Urinary bladder (tissue), 4 donors: Measurements from ENCODE around the gene GGPS1. TPM values are rescaled to one million over a fixed set of nuclear protein-coding genes. Genes with fewer than 3 reads are reported as not detected.
"Not testable (repeated sequence)": the region's sequence is repeated elsewhere in the genome, so short reads cannot be mapped to it uniquely, and the experiment has no call there.

Experiments used
- DNase-seq: peaks from one replicate; pipeline ENCODE4 v3.0.0-alpha.2; 2015; ENCODE audit errors: extremely low spot score
- H3K27ac ChIP-seq: one replicate; pipeline ENCODE4 v1.5.1; 2013; ENCODE audit warnings: low read depth, mild to moderate bottlenecking, moderate library complexity
- H3K36me3 ChIP-seq: one replicate; pipeline ENCODE4 v1.6.1; 2013; ENCODE audit warnings: mild to moderate bottlenecking, moderate library complexity; ENCODE audit not compliant: insufficient read depth
- H3K4me1 ChIP-seq: one replicate; pipeline ENCODE4 v1.6.1; 2013; ENCODE audit warnings: mild to moderate bottlenecking, moderate library complexity; ENCODE audit not compliant: insufficient read depth
- H3K4me3 ChIP-seq: one replicate; pipeline ENCODE4 v1.5.1; 2013; ENCODE audit warnings: low read depth, low read length
- WGBS: extraction: QIAGEN DNeasy Blood & Tissue Kit; methylation state at CpG from one replicate; pipeline ENCODE4 v1.1.7; 2013; 5-methylcytosine and 5-hydroxymethylcytosine counted together
- polyA plus RNA-seq: library from polyadenylated mRNA; stranded (reverse); fragments of 200-250 nt; gene quantifications from one replicate; pipeline ENCODE4 v1.2.3, GENCODE V29; 2013
- total RNA-seq: library from RNA; depleted of rRNA; stranded (reverse); fragments of >200 nt; gene quantifications from one replicate; pipeline ENCODE4 v1.2.3, GENCODE V29; 2014
- donor health status: healthy with polysubstance abuse.
- donor health status: healthy.

Gene GGPS1
- total and polyA plus RNA-seq, 2 donors = 25.2 to 40.8 TPM

- no peak overlapping the region for H3K27ac ChIP-seq
- no peak overlapping the region for H3K4me3 ChIP-seq
- no peaks in the 10 kb centered on the region for H3K4me1 ChIP-seq
- H3K36me3 ChIP-seq = no peaks in the 10 kb centered on the region
- DNase-seq = no peak
- 86% methylated on average over 4 of the region's 4 CpGs for WGBS
Measured at GRCh38 chr1:235336903-235337302, 8.5 kb downstream of the GGPS1 start.

- no peaks in the 10 kb centered on the region for H3K36me3 ChIP-seq
- H3K4me3 ChIP-seq = no peak overlapping the region
- no peak for DNase-seq
- 83% methylated on average over 8 of the region's 8 CpGs for WGBS
- H3K27ac ChIP-seq = no peak overlapping the region
- H3K4me1 ChIP-seq = no peaks in the 10 kb centered on the region
Measured at GRCh38 chr1:235339746-235340145, 11.4 kb downstream of the GGPS1 start.

- H3K4me1 ChIP-seq = no peaks in the 10 kb centered on the region
- no peak overlapping the region for H3K27ac ChIP-seq
- DNase-seq = no peak
- no peak overlapping the region for H3K4me3 ChIP-seq
- no peaks in the 10 kb centered on the region for H3K36me3 ChIP-seq
- 54% methylated on average over 1 of the region's 1 CpG for WGBS
Measured at GRCh38 chr1:235341334-235341733, 13.0 kb downstream of the GGPS1 start.

- H3K36me3 ChIP-seq = no peaks in the 10 kb centered on the region
- DNase-seq = no peak
- H3K27ac ChIP-seq = no peak overlapping the region
- WGBS = 49% methylated on average over 6 of the region's 6 CpGs
- no peaks in the 10 kb centered on the region for H3K4me1 ChIP-seq
- H3K4me3 ChIP-seq = no peak overlapping the region
Measured at GRCh38 chr1:235342039-235342438, 13.7 kb downstream of the GGPS1 start.

GRCh38 chr1:235342471-235342870 is 14.1 kb downstream of the GGPS1 start:
- Histone ChIP-seq H3K36me3 (no peaks in the 10 kb centered on the region), H3K4me3 (no peak overlapping the region), H3K27ac (no peak overlapping the region), H3K4me1 (no peaks in the 10 kb centered on the region)
- WGBS = 69% methylated on average over 3 of the region's 3 CpGs
- no peak for DNase-seq

- no peak overlapping the region for H3K4me3 ChIP-seq
- 94% methylated on average over 5 of the region's 5 CpGs for WGBS
- no peaks in the 10 kb centered on the region for H3K36me3 ChIP-seq
- no peak for DNase-seq
- no peak overlapping the region for H3K27ac ChIP-seq
- no peaks in the 10 kb centered on the region for H3K4me1 ChIP-seq
Measured at GRCh38 chr1:235343726-235344125, 15.4 kb downstream of the GGPS1 start.

- Histone ChIP-seq H3K36me3 (no peaks in the 10 kb centered on the region), H3K27ac (no peak overlapping the region), H3K4me3 (no peak overlapping the region), H3K4me1 (no peaks in the 10 kb centered on the region)
- WGBS = 72% methylated on average over 3 of the region's 3 CpGs
- no peak for DNase-seq
Measured at GRCh38 chr1:235351441-235351840, 23.1 kb downstream of the GGPS1 start.

- H3K4me3 ChIP-seq = no peak overlapping the region
- no peaks in the 10 kb centered on the region for H3K4me1 ChIP-seq
- 62% methylated on average over 3 of the region's 3 CpGs for WGBS
- no peak for DNase-seq
- H3K27ac ChIP-seq = no peak overlapping the region
- H3K36me3 ChIP-seq = no peaks in the 10 kb centered on the region
Measured at GRCh38 chr1:235351898-235352297, 23.5 kb downstream of the GGPS1 start.

GRCh38 chr1:235357485-235358373 is 29.4 kb downstream of the GGPS1 start:
- no peaks in the 10 kb centered on the region for H3K36me3 ChIP-seq
- 63% methylated on average over 11 of the region's 11 CpGs for WGBS
- DNase-seq = no peak
- no peak overlapping the region for H3K4me3 ChIP-seq
- H3K4me1 ChIP-seq = no peaks in the 10 kb centered on the region
- H3K27ac ChIP-seq = no peak overlapping the region

GRCh38 chr1:235358899-235359298 is 30.5 kb downstream of the GGPS1 start:
- WGBS = 84% methylated on average over 3 of the region's 3 CpGs
- no peak for DNase-seq
- H3K27ac ChIP-seq = no peak overlapping the region
- no peaks in the 10 kb centered on the region for H3K36me3 ChIP-seq
- H3K4me3 ChIP-seq = no peak overlapping the region
- H3K4me1 ChIP-seq = no peaks in the 10 kb centered on the region

- not testable (repeated sequence) for H3K4me3 ChIP-seq, H3K36me3 ChIP-seq, H3K27ac ChIP-seq, DNase-seq, H3K4me1 ChIP-seq
- 96% methylated on average over 9 of the region's 9 CpGs for WGBS
Measured at GRCh38 chr1:235364189-235364588, 35.8 kb downstream of the GGPS1 start.

- DNase-seq = no peak
- Histone ChIP-seq H3K4me3 (no peak overlapping the region), H3K4me1 (no peaks in the 10 kb centered on the region), H3K36me3 (no peaks in the 10 kb centered on the region), H3K27ac (no peak overlapping the region)
- WGBS = 88% methylated on average over 5 of the region's 5 CpGs
Measured at GRCh38 chr1:235366286-235366685, 37.9 kb downstream of the GGPS1 start.

- WGBS = under 1% methylated on average over 38 of the region's 38 CpGs
- peak; percentile 94 for DNase-seq
Measured at GRCh38 chr1:235367000-235367908, 38.9 kb downstream of the GGPS1 start, which contains the start of gene TBCE. Gene TBCE, plus strand, starts transcription at chr1:235367427. Its CDS starts 12,623 bp downstream, at chr1:235380050.

More at GRCh38 chr1:235367000-235367908, 38.9 kb downstream of the GGPS1 start, which contains the start of gene TBCE:
- no peaks in the 10 kb centered on the region for H3K4me1 ChIP-seq
- H3K36me3 ChIP-seq = no peaks in the 10 kb centered on the region
- peak within 1 kb of the TSS; percentile 78 for H3K4me3 ChIP-seq
- peak within 1 kb of the TSS; percentile 13 for H3K27ac ChIP-seq
